Mucosa of descending colon (tissue), 3 donors: ENCODE measurements around the gene ACTR8. TPM values are rescaled to one million over a fixed set of nuclear protein-coding genes. Genes with fewer than 3 reads are reported as not detected.

ENCODE experiments used
- ATAC-seq: fragments of 200-7000 bp; cut with Tn5 transposase; one replicate; pipeline ENCODE4 v1.9.1; 2020; ENCODE audit warnings: mild to moderate bottlenecking, moderate library complexity
- DNase-seq, 3 donors: peaks; one replicate each; pipeline ENCODE4 v3.0.0-alpha.2; 2020
- H3K36me3 ChIP-seq: fragments of 200-600 bp; one replicate; pipeline ENCODE4 v1.8.0; 2021; ENCODE audit warnings: low read depth, mild to moderate bottlenecking
- H3K4me1 ChIP-seq: fragments of 200-600 bp; one replicate; pipeline ENCODE4 v1.8.0; 2021; ENCODE audit warnings: low read depth, mild to moderate bottlenecking
- H3K4me3 ChIP-seq: fragments of 200-600 bp; one replicate; pipeline ENCODE4 v1.8.0; 2021; ENCODE audit warnings: mild to moderate bottlenecking
- H3K9me3 ChIP-seq: fragments of 200-600 bp; one replicate; pipeline ENCODE4 v1.8.0; 2021; ENCODE audit warnings: mild to moderate bottlenecking
- CTCF ChIP-seq: fragments of 200-600 bp; IDR thresholded peaks from one replicate; pipeline ENCODE4 v1.8.0; 2022; ENCODE audit warnings: antibody characterized with exemption, mild to moderate bottlenecking
- intact Hi-C, 2 donors: fragments of 100-400 bp; cut with DNase I in 1 of 2; cut with micrococcal nuclease in 1 of 2; formaldehyde crosslinking; loops; one replicate each; pipeline versions ENCODE4 v1.11.0 to v1.11.1; 2022; cut with DNase I, micrococcal nuclease
- total RNA-seq, 3 donors: library from RNA; stranded (reverse); fragmentation: NEBNext Ultra II Directional in 2 of 3; extraction: Animal tissue kit (Norgen Biotek cat#: 25700) in 2 of 3; gene quantifications; one replicate each; pipeline versions ENCODE4 v1.2.1 to v1.2.4, GENCODE V29; 2021 to 2023
- donor health status: DM: no; HTN: no; CAD: no; lungs with moderate emphysema.
- donor health status: DM: no; HTN: no; CAD: no.
- donor health status: DM: no; HTN: yes; CAD: no.

The ACTR8 gene
- total RNA-seq, 3 donors from 2014 or later = 29.1 to 36.0 (median 34.1) TPM

GRCh38 chr3:53820756-53821580, 61.0 kb downstream of the ACTR8 start:
- no peaks in the 10 kb centered on the region for H3K4me1 ChIP-seq
- DNase-seq (peak in 2 of 3 donors; percentile 7 to 36), ATAC-seq (no peak)
- intact Hi-C loops = no loop called here
- no peaks in the 10 kb centered on the region for H3K9me3 ChIP-seq
- H3K4me3 ChIP-seq = no peak overlapping the region
- no peaks in the 10 kb centered on the region for H3K36me3 ChIP-seq
- TF ChIP-seq CTCF = no peak

GRCh38 chr3:53820084-53820483, 61.9 kb downstream of the ACTR8 start:
- H3K36me3 ChIP-seq = no peaks in the 10 kb centered on the region
- intact Hi-C loops = no loop called here
- H3K4me1 ChIP-seq = no peaks in the 10 kb centered on the region
- ATAC-seq (no peak), DNase-seq (no peak)
- no peak overlapping the region for H3K4me3 ChIP-seq
- TF ChIP-seq CTCF = no peak
- H3K9me3 ChIP-seq = no peaks in the 10 kb centered on the region

GRCh38 chr3:53819163-53819868, 62.6 kb downstream of the ACTR8 start:
- Histone ChIP-seq H3K4me3 (no peak overlapping the region), H3K4me1 (no peaks in the 10 kb centered on the region), H3K9me3 (no peaks in the 10 kb centered on the region), H3K36me3 (no peaks in the 10 kb centered on the region)
- no peak for ATAC-seq
- no peak for TF ChIP-seq CTCF
- intact Hi-C loops = no loop called here
- peak in 2 of 3 donors; percentile 10 to 29 for DNase-seq

GRCh38 chr3:53818221-53819162, 63.5 kb downstream of the ACTR8 start:
- TF ChIP-seq CTCF = no peak
- H3K4me1 ChIP-seq = no peaks in the 10 kb centered on the region
- intact Hi-C loops = no loop called here
- no peak for ATAC-seq
- H3K9me3 ChIP-seq = no peaks in the 10 kb centered on the region
- H3K36me3 ChIP-seq = no peaks in the 10 kb centered on the region
- peak in 1 of 3 donors; percentile 31 for DNase-seq
- H3K4me3 ChIP-seq = no peak overlapping the region

GRCh38 chr3:53817809-53818208, 64.1 kb downstream of the ACTR8 start:
- Histone ChIP-seq H3K9me3 (no peaks in the 10 kb centered on the region), H3K36me3 (no peaks in the 10 kb centered on the region), H3K4me1 (no peaks in the 10 kb centered on the region), H3K4me3 (no peak overlapping the region)
- intact Hi-C loops = no loop called here
- no peak for TF ChIP-seq CTCF
- DNase-seq (peak in 1 of 3 donors; percentile 43), ATAC-seq (no peak)
